ENCODE results near the gene PLEKHG2.

PLEKHG2 gene

GRCh38 chr19:39379865-39380396 is 32.5 kb upstream of the PLEKHG2 start:
- Mint-ChIP-seq H3K4me1 (ENCODE audit: low read depth) (no peaks in the 10 kb centered on the region), H3K27ac (no peak overlapping the region), H3K27me3 (ENCODE audit: low read depth) (no peaks in the 10 kb centered on the region), H3K36me3 (ENCODE audit: low read depth) (peaks cover 65% of the 10 kb centered on the region), H3K4me3 (no peak overlapping the region), H3K9me3 (no peaks in the 10 kb centered on the region)

DNA sequence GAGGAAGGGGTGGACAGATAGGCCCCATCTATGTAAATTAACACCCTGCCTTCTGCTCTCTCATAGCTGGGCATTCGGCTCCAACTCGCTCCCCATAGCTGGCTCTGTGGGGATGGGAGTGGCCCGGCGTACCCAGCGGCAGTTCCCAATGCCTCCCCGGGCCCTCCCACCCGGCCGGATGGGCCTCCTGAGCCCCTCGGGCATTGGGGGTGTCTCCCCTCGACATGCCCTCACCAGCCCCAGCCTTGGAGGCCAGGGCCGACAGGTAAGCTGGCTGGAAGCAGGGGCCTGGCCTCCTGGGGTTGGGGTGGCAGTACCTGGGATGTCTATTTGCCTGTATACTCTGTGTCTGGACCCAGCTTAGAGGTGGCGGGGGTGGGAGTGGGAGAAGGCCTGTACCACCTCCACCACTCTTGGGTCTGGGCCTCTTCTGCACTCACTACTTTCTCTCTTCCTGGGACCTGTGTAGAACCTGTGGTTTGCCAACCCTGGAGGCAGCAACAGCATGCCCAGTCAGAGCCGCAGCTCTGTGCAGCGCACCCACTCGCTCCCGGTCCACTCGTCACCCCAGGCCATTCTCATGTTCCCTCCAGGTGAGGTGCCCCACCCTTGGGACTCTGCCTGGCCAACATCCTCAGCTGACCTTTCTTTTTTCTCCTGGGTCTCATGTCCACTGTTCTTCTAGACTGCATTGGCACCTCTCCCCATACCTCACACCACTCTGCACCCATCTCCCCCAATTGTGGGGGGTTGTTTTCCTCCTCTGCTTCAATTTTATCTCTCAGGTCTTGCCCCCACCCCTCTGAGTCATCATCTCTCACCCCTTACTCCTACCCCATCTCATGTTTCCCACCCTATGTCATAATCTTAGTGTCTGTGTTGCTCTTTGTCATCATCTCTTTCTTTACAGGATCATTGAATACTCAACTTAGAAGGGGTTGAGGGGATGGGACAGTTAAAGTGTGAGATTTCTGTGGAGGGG is 31.7 kb upstream of the PLEKHG2 start:
- peaks cover 2% of the 10 kb centered on the region for H3K4me1 Mint-ChIP-seq (ENCODE audit: low read depth)
- H3K36me3 Mint-ChIP-seq (ENCODE audit: low read depth): peaks cover 69% of the 10 kb centered on the region
- H3K27ac Mint-ChIP-seq: no peak overlapping the region
- no peak overlapping the region for H3K4me3 Mint-ChIP-seq
- no peaks in the 10 kb centered on the region for H3K9me3 Mint-ChIP-seq
- H3K27me3 Mint-ChIP-seq (ENCODE audit: low read depth): no peaks in the 10 kb centered on the region

DNA sequence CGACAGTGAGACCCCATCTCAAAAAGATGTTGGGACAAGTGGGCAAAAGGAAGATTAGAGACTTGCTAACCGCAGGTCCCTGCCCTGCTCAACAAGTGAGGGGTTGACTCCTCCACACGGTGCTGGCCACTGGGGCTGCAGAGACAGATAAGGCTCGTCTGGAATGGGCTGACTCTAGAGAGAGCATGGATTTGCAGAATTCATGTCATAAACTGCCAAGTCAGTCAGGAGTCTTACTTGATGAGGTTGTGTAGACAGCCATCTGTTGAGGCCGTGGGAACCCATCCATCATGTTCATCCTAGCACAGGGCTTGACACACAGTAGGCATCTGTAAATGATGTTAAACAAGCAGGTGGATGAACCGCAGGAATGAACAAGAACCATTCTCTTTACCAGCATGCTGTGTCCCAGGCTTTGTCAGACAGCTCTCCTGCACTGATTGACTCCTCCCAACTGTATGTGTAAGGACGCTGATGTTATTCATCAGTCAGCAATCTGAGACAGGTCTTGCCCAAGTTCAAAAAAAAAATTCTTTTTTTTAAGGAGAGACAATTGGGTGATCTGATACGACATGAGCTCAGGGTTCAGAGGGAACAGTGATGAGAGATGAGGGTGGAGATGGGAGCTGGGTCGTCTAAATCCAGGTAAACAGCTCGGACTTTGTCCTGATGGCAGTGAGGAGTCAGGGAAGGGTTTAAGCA is 30.4 kb upstream of the PLEKHG2 start:
- Mint-ChIP-seq H3K4me3 (no peak overlapping the region), H3K36me3 (ENCODE audit: low read depth) (peaks cover 71% of the 10 kb centered on the region), H3K27ac (no peak overlapping the region), H3K27me3 (ENCODE audit: low read depth) (no peaks in the 10 kb centered on the region), H3K9me3 (no peaks in the 10 kb centered on the region), H3K4me1 (ENCODE audit: low read depth) (peaks cover 2% of the 10 kb centered on the region)

DNA sequence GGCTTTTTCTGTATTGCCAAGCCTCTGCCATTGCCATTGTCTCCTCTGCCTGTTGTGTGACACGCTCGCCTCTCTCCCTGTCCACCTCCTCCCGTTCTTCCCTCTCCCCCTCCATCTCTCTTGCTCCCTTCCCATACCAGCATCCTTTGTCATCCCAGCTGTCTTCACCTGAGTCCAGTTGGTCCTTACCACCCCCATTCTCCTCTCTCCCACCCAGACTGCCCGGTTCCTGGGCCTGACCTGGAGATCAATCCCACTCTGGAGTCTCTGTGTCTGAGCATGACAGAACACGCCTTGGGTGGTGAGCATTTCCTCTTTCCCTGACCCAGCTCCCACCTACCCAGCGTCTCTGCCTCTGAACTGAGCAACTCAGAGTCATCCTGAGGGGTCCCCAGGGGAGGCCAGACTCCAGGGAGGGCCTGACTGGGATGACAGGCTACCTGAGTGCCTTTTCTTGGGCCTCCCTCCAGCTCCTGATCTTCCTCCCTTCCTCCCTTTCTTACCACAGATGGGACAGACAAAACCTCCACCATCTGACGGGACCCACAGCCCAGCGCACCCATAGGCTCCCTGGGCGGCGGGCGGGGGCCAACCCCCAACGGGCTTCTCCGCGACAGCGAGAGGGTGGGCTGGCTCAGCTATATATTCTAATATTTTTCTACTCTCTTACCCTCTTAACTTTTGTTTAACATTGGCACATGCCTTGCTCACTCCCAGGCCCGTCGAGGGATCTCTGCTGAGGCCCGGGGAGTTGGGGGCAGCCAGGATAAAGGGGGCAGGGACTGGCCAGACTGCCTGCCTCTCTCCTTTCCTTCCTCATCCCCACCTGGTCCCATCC is 29.3 kb upstream of the PLEKHG2 start:
- H3K27ac Mint-ChIP-seq: no peak overlapping the region
- H3K9me3 Mint-ChIP-seq: no peaks in the 10 kb centered on the region
- no peak overlapping the region for H3K4me3 Mint-ChIP-seq
- peaks cover 2% of the 10 kb centered on the region for H3K4me1 Mint-ChIP-seq (ENCODE audit: low read depth)
- peaks cover 68% of the 10 kb centered on the region for H3K36me3 Mint-ChIP-seq (ENCODE audit: low read depth)
- no peaks in the 10 kb centered on the region for H3K27me3 Mint-ChIP-seq (ENCODE audit: low read depth)

- Mint-ChIP-seq H3K27me3 (ENCODE audit: low read depth) (no peaks in the 10 kb centered on the region), H3K9me3 (no peaks in the 10 kb centered on the region), H3K4me3 (no peak overlapping the region), H3K4me1 (ENCODE audit: low read depth) (peaks cover 10% of the 10 kb centered on the region), H3K36me3 (ENCODE audit: low read depth) (peaks cover 65% of the 10 kb centered on the region), H3K27ac (no peak overlapping the region)
Measured at GRCh38 chr19:39384839-39385568, 27.5 kb upstream of the PLEKHG2 start.

DNA sequence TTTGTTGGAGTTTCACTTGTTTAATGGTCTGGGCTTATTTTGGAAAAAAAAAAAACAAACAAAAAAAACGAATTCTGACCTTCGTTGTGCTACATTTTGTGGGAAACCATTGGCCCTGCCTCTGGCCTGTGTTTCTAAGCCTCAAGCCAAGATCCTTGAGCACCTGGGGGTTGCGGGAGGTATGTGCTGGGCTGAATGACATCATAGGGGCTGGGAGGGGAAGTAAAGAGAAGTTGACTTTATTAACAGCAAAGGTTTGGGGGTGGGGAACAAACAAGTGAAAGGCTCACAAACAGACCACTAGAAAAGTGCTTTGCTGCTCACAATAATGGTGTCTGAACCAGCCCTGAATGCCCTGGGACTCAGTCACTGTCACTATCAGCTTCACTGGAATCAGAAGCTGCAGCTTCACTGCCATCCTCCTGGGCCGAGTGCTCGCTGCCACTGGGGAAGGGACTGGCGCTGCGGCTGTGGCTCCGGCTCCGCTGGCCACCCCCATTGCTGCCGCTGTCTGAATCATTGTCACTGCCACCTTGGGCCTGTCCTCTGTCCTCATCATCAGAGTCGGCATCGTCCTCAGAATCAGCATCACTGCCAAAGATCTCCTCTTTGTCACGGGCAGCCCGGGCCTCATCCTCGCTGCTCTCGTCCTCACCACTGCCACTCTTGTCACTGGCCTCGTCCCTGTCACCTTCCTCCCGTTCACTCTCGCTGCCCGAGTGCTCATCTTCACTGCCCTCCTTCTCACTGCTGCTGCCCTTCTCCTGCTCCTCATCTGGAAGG is 26.6 kb upstream of the PLEKHG2 start:
- no peaks in the 10 kb centered on the region for H3K9me3 Mint-ChIP-seq
- no peak overlapping the region for H3K4me3 Mint-ChIP-seq
- H3K36me3 Mint-ChIP-seq (ENCODE audit: low read depth): peaks cover 60% of the 10 kb centered on the region
- no peaks in the 10 kb centered on the region for H3K27me3 Mint-ChIP-seq (ENCODE audit: low read depth)
- H3K4me1 Mint-ChIP-seq (ENCODE audit: low read depth): peaks cover 14% of the 10 kb centered on the region
- no peak overlapping the region for H3K27ac Mint-ChIP-seq

- Mint-ChIP-seq H3K4me1 (ENCODE audit: low read depth) (peaks cover 19% of the 10 kb centered on the region), H3K4me3 (no peak overlapping the region), H3K9me3 (no peaks in the 10 kb centered on the region), H3K27ac (no peak overlapping the region), H3K36me3 (ENCODE audit: low read depth) (peaks cover 58% of the 10 kb centered on the region), H3K27me3 (ENCODE audit: low read depth) (no peaks in the 10 kb centered on the region)
Measured at GRCh38 chr19:39386557-39386956, 25.9 kb upstream of the PLEKHG2 start.

GRCh38 chr19:39388657-39389056 is 23.8 kb upstream of the PLEKHG2 start:
- Mint-ChIP-seq H3K9me3 (no peaks in the 10 kb centered on the region), H3K27me3 (ENCODE audit: low read depth) (no peaks in the 10 kb centered on the region), H3K36me3 (ENCODE audit: low read depth) (peaks cover 49% of the 10 kb centered on the region), H3K27ac (peak overlapping the region; percentile 56), H3K4me1 (ENCODE audit: low read depth) (peaks cover 28% of the 10 kb centered on the region), H3K4me3 (no peak overlapping the region)

GRCh38 chr19:39389631-39390414 is 22.6 kb upstream of the PLEKHG2 start:
- Mint-ChIP-seq H3K4me3 (peak overlapping the region; percentile 92), H3K36me3 (ENCODE audit: low read depth) (peaks cover 44% of the 10 kb centered on the region), H3K27me3 (ENCODE audit: low read depth) (no peaks in the 10 kb centered on the region), H3K27ac (peak overlapping the region; percentile 95), H3K4me1 (ENCODE audit: low read depth) (peaks cover 32% of the 10 kb centered on the region), H3K9me3 (no peaks in the 10 kb centered on the region)

DNA sequence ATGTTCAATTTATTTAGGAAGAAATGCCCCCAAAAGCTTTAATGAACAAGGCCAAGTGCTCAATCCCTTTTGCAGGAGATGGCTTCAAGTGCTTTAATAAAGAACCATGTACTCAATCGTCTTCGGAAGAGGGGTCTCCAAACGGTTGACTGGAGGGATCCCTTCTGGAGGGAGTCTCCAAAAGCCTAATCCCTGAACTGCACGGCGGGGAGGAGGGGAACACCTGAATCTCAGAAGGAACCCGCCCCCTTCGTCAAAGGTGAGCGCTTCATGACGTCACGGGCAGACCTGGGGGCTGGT is 22.1 kb upstream of the PLEKHG2 start:
- H3K36me3 Mint-ChIP-seq (ENCODE audit: low read depth): peaks cover 43% of the 10 kb centered on the region
- H3K4me1 Mint-ChIP-seq (ENCODE audit: low read depth): peaks cover 35% of the 10 kb centered on the region

DNA sequence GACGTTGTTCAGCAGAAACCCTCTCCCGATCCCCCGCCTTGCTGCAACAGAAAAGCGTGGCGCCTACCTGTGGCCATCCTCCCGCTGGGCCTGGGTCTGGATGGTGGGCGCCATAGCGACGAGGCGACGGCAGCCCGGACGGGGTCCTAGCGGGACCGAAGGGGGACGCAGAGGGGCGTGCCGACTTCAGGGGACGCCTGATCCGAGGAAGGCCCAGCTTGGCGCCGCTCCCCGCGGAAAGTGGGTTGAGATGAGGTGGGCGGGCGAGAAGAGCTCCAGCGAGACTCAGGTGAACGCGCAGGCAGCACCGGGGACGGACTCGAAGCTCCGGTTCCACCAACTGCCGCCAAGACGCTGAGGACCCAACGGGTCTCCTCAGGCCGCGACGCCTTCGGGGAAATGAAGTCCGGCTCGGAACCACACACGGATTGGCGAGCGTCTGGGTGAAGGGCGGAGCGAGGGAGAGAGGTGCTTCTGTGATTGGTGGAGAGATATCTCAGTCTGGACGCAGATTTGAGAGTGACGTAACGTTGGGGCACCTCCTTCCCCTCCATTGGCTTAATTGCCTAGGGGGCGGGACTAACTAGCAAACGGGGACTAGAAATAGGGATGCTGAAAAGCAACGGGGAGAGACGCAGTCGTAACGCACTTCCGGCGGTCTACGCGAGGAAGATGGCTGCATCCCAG is 21.6 kb upstream of the PLEKHG2 start, which contains the start of the genes MED29 and PAF1:
Gene MED29 (plus strand): TSS at position 628 of the 687 bp plus-strand sequence. CDS start 45 bp downstream, at position 673.
Gene PAF1 (minus strand): TSS at position 356 of the 687 bp plus-strand sequence. CDS start 242 bp downstream, at position 114.
- no peaks in the 10 kb centered on the region for H3K27me3 Mint-ChIP-seq (ENCODE audit: low read depth)
- H3K36me3 Mint-ChIP-seq (ENCODE audit: low read depth): peaks cover 43% of the 10 kb centered on the region
- no peaks in the 10 kb centered on the region for H3K9me3 Mint-ChIP-seq
- H3K27ac Mint-ChIP-seq: peak within 1 kb of the TSS; percentile 95
- H3K4me1 Mint-ChIP-seq (ENCODE audit: low read depth): peaks cover 34% of the 10 kb centered on the region
- H3K4me3 Mint-ChIP-seq: peak within 1 kb of the TSS; percentile 92

More for the DNA sequence above, 22.1 kb upstream of the PLEKHG2 start:
- no peaks in the 10 kb centered on the region for H3K9me3 Mint-ChIP-seq
- no peaks in the 10 kb centered on the region for H3K27me3 Mint-ChIP-seq (ENCODE audit: low read depth)
- peak overlapping the region; percentile 95 for H3K27ac Mint-ChIP-seq
- peak overlapping the region; percentile 92 for H3K4me3 Mint-ChIP-seq
